ENCODE measurements around the gene IGBP1. TPM values are rescaled to one million over a fixed set of nuclear protein-coding genes. Genes with fewer than 3 reads are reported as not detected.
"Not testable (repeated sequence)": the region's sequence is repeated elsewhere in the genome, so short reads cannot be mapped to it uniquely, and the experiment has no call there.

Gene IGBP1
- polyA plus RNA-seq, 1 experiment: 68.3 TPM

- Histone ChIP-seq H3K27me3 (ENCODE audit: control insufficient read depth, insufficient read depth, low read length) (no peaks in the 10 kb centered on the region), H3K4me3 (ENCODE audit: low read depth, low read length) (no peak overlapping the region), H3K36me3 (ENCODE audit: control insufficient read depth, insufficient read depth, low read length) (no peaks in the 10 kb centered on the region)
- TF ChIP-seq CTCF (IDR thresholded peaks at IDR 0.05; ENCODE audit: insufficient read depth, low read depth, low read length): no peak
- DNase-seq (ENCODE audit: low read depth): peak; percentile 3
- CTCF ChIA-PET: no interaction called here
- POLR2A ChIA-PET: no interaction called here
These were observed 43.5 kb upstream of the IGBP1 start for GRCh38 chrX:70089604-70090297.

GRCh38 chrX:70092247-70092646 lies 41.0 kb upstream of the IGBP1 start:
- ChIA-PET POLR2A (no interaction called here), CTCF (interaction anchor here (1.2 kb wide), 1 partner anchor 59 kb away, joined by 3 read pairs; no protein-coding TSS in a partner anchor)
- TF ChIP-seq CTCF (IDR thresholded peaks at IDR 0.05; ENCODE audit: insufficient read depth, low read depth, low read length): no peak

GRCh38 chrX:70096052-70096451 lies 37.2 kb upstream of the IGBP1 start:
- TF ChIP-seq CTCF (IDR thresholded peaks at IDR 0.05; ENCODE audit: insufficient read depth, low read depth, low read length): peak; percentile 13; the same call in 1 of the 2 replicates
- no peaks in the 10 kb centered on the region for H3K27me3 ChIP-seq (ENCODE audit: control insufficient read depth, insufficient read depth, low read length)
- H3K4me3 ChIP-seq (ENCODE audit: low read depth, low read length): no peak overlapping the region
- no peak for DNase-seq (ENCODE audit: low read depth)
- no peaks in the 10 kb centered on the region for H3K36me3 ChIP-seq (ENCODE audit: control insufficient read depth, insufficient read depth, low read length)
- CTCF ChIA-PET: interaction anchor here (1.3 to 3.9 kb wide), 11 partner anchors 9 to 66 kb away, joined by 3 to 29 read pairs (median 10); partner anchors contain the start of gene IGBP1
- POLR2A ChIA-PET: no interaction called here

More at GRCh38 chrX:70092247-70092646, 41.0 kb upstream of the IGBP1 start:
- Histone ChIP-seq H3K4me3 (ENCODE audit: low read depth, low read length) (no peak overlapping the region), H3K27me3 (ENCODE audit: control insufficient read depth, insufficient read depth, low read length) (no peaks in the 10 kb centered on the region), H3K36me3 (ENCODE audit: control insufficient read depth, insufficient read depth, low read length) (no peaks in the 10 kb centered on the region)
- DNase-seq (ENCODE audit: low read depth): no peak

GRCh38 chrX:70105229-70105628 lies 28.0 kb upstream of the IGBP1 start:
- Histone ChIP-seq H3K4me3 (ENCODE audit: low read depth, low read length) (no peak overlapping the region), H3K27me3 (ENCODE audit: control insufficient read depth, insufficient read depth, low read length) (no peaks in the 10 kb centered on the region), H3K36me3 (ENCODE audit: control insufficient read depth, insufficient read depth, low read length) (no peaks in the 10 kb centered on the region)
- no peak for TF ChIP-seq CTCF (IDR thresholded peaks at IDR 0.05; ENCODE audit: insufficient read depth, low read depth, low read length)
- ChIA-PET POLR2A (no interaction called here), CTCF (interaction anchor here (1.2 to 1.6 kb wide), 2 partner anchors 9 to 28 kb away, joined by 4 read pairs; partner anchors contain the start of gene IGBP1)
- DNase-seq (ENCODE audit: low read depth): no peak

- H3K4me3 ChIP-seq (ENCODE audit: low read depth, low read length); DNase-seq (ENCODE audit: low read depth); H3K27me3 ChIP-seq (ENCODE audit: control insufficient read depth, insufficient read depth, low read length); H3K36me3 ChIP-seq (ENCODE audit: control insufficient read depth, insufficient read depth, low read length); CTCF ChIA-PET; POLR2A ChIA-PET: not testable (repeated sequence)
These were observed 21.7 kb upstream of the IGBP1 start for GRCh38 chrX:70111436-70112026.

Data from BJ (cell line).